ENCODE measurements around the gene ARRB2. TPM values are rescaled to one million over a fixed set of nuclear protein-coding genes. Genes with fewer than 3 reads are reported as not detected.

ARRB2 gene
- total RNA-seq, 1 experiment from 2014 or later: 75.3 TPM

GRCh38 chr17:4690745-4691144 lies 19.7 kb upstream of the ARRB2 start:
- Histone ChIP-seq H3T11ph (ENCODE audit: low read length) (no peak overlapping the region), H2BK12ac (ENCODE audit: insufficient read length, low read depth, low read length) (no peak overlapping the region), H4K8ac (replicated peaks; ENCODE audit: insufficient read length, low read depth, low read length) (no peak overlapping the region), H2AK5ac (ENCODE audit: insufficient read length, low read length) (no peak overlapping the region), H3K18ac (ENCODE audit: insufficient read length, low read depth, low read length) (no peak overlapping the region), H3K14ac (ENCODE audit: insufficient read depth, low read length) (no peak overlapping the region), H3K23me2 (ENCODE audit: insufficient read length, low read depth, low read length, poor library complexity, severe bottlenecking) (no peaks in the 10 kb centered on the region), H3K4me2 (ENCODE audit: insufficient read depth, insufficient read length, low read length) (no peak overlapping the region), H3K4me1 (ENCODE audit: insufficient read depth, low read length) (no peaks in the 10 kb centered on the region), H3K9me3 (ENCODE audit: control insufficient read depth, low read depth, low read length) (no peaks in the 10 kb centered on the region), H3K79me1 (ENCODE audit: insufficient read depth, low read depth, low read length, poor library complexity, severe bottlenecking) (peaks cover 5% of the 10 kb centered on the region), H2BK5ac (ENCODE audit: insufficient read length, low read length) (no peak overlapping the region), H3K4ac (ENCODE audit: low read depth, low read length) (no peak overlapping the region), H4K5ac (ENCODE audit: insufficient read length, low read depth, low read length) (no peak overlapping the region), H2BK15ac (ENCODE audit: low read depth, low read length) (no peak overlapping the region), H3K27me3 (ENCODE audit: insufficient read depth, low read length) (no peaks in the 10 kb centered on the region), H3K27ac (ENCODE audit: insufficient read length, low read depth, low read length) (no peak overlapping the region), H4K20me1 (ENCODE audit: control insufficient read depth, insufficient read depth, insufficient read length) (no peaks in the 10 kb centered on the region), H3K56ac (ENCODE audit: insufficient read length, low read depth, low read length) (no peak overlapping the region), H3K79me2 (ENCODE audit: insufficient read depth, low read length) (peaks cover 13% of the 10 kb centered on the region; the same call in 1 of the 2 replicates), H3K9ac (ENCODE audit: extremely low read depth, insufficient read length, low read length) (no peak overlapping the region), H4K91ac (ENCODE audit: insufficient read length, low read depth, low read length) (no peak overlapping the region), H3K23ac (ENCODE audit: insufficient read length, low read depth, low read length) (no peak overlapping the region), H2BK120ac (ENCODE audit: low read depth, low read length, poor library complexity, severe bottlenecking) (no peak overlapping the region), H2BK20ac (ENCODE audit: low read depth, low read length, poor library complexity, severe bottlenecking) (no peak overlapping the region), H2AFZ (ENCODE audit: low read length) (no peak overlapping the region)
- H3K4me3 Mint-ChIP-seq: no peak overlapping the region
- no peak for DNase-seq
- H3K4me1 Mint-ChIP-seq: no peaks in the 10 kb centered on the region
- no peak overlapping the region for H3K27ac Mint-ChIP-seq
- peaks cover 47 to 71% (median 68%) of the 10 kb centered on the region in 3 experiments; a peak in 6 of 7 replicates for H3K36me3 Mint-ChIP-seq (ENCODE audit: insufficient read depth in 1 of 3, low read depth in 3 of 3)
- no peaks in the 10 kb centered on the region for H3K9me3 Mint-ChIP-seq
- H3K27me3 Mint-ChIP-seq (ENCODE audit: low read depth): no peaks in the 10 kb centered on the region
- WGBS (ENCODE audit: extremely low coverage, insufficient read length, low lambda C conversion rate): no CpG with 5 or more reads among the region's 2 CpGs
- TF ChIP-seq CTCF (conservative IDR thresholded peaks at IDR 0.05): no peak
